ENCODE results near the gene RPL10L. TPM values are rescaled to one million over a fixed set of nuclear protein-coding genes. Genes with fewer than 3 reads are reported as not detected.

The RPL10L gene
- total and polyA plus RNA-seq, 2 of the 8 experiments (the other 6 are each of a cell fraction or from before 2014, with no cell fraction given), result not detected

- TF ChIP-seq CHD7 (IDR thresholded peaks at IDR 0.05; ENCODE audit: insufficient replicate concordance, low read length) (no peak), CBX8 (IDR thresholded peaks at IDR 0.05; ENCODE audit: borderline replicate concordance, low read depth, low read length) (no peak), RXRA (IDR thresholded peaks at IDR 0.05; ENCODE audit: insufficient read depth, low read depth, low read length) (no peak)
Measured at GRCh38 chr14:46691819-46692218, 40.2 kb upstream of the RPL10L start (continued).

Measured in H1 (cell line).